ENCODE results near the gene PCP2.
"Not testable (repeated sequence)": the region's sequence is repeated elsewhere in the genome, so short reads cannot be mapped to it uniquely, and the experiment has no call there.

Gene PCP2

DNA sequence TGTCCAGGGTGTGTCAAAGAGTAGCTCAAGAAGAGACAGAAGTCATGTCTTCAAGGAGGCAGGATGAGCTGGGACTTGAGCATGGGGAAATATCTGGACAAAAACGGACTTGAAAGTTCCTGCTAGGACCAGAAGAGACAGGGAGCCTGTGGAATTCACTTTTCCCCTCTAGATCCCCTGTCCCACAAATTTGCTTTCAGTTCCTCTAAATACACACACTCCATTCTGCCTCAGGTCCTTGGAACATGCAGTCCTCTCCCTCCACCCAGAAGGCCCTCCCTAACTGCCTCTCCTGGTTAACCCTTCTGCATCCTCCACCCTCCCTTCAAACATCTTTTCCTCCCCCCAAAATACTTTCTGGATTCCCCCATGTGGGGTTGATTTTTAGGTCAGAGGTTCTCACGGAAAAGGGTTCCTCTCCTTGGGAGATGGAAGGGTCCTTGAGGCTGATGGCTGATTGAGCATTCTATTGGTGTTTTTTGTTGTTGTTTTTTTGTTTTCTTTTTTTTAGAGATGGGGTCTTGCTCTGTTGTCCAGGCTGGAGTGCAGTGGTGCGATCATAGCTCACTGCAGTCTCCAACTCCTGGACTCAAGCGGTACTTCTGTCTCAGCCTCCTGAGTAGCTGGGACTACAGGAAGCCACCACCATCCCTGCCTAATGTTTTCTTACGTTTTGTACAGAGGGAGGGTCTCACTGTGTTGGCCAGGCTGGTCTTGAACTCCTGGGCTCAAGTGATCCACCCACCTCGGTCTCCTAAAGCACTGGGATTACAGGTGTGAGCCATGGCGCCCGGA lies 28.4 kb upstream of the PCP2 start:
- no peak for DNase-seq (ENCODE audit: low spot score)

DNA sequence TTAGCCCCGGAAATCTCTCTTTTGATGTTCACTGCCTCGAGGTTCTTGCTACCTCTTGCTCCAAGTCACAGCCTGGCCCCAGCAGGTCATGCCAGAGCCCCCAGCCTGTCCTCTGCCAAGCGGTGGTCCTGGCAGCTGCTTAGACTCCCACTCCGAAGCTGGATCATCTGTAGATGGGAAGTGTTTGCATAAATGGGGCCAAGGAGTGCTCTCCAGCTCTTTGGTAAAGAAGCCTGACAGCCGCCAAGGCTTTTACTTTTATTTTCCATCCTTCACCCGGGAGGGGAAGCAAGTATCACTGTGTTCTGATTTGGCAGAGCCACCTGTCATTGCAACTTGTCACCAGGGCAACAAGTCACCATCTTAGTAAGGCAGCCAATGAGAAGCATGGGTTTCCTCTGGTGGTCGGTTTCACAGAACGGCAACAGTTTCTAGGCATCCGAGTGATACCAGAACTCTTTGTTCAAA lies 24.7 kb upstream of the PCP2 start:
- DNase-seq (ENCODE audit: low spot score), result no peak

DNA sequence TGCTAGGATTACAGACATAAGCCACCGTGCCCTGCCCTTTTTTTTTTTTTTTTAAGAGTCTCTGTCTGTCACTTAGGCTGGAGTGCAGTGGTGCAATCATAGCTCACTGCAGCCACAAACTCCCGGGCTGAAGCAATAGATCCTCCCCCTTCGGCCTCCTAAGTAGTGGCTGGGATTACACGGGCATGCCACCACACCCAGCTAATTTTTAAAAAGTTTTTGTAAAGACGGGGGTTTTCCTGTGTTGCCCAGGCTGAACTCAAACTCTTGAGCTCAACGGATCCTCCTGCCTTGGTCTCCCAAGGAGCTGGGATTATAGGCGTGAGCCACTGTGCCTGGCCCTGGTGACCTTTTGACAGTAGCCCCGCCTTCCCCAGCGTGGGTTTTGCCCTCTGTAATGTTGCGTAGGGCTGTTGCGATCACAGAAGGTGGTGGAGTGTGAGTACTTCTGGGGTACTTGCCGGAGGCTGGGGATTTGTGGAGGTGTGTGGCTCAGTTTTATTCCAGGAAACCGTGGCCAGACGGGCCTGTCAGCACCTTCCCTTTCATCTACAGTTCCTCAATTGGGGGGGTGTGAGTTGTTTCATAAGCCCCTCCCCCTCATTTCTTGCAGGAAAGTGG lies 23.7 kb upstream of the PCP2 start:
- DNase-seq (ENCODE audit: low spot score), result no peak

DNA sequence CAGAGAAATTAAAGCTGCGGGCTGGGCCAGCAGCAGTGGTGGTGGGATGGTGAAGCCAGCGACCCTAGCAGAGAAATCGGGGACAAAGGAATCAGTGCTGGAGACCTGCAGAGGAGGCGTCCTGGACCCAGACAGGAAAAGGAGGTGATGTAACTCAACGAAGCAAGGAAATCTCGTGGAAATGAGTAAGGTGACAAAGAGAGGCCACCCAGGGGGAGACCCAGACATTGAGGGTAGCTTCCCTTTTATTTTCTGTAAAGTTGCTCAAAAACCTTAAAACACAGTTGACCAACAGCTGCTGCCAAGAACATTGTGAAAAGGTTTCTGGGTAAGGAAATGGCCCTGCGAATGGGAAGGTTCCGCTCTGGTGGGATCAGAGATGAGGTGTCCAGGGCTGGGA lies 22.1 kb upstream of the PCP2 start:
- DNase-seq (ENCODE audit: low spot score), result no peak

DNA sequence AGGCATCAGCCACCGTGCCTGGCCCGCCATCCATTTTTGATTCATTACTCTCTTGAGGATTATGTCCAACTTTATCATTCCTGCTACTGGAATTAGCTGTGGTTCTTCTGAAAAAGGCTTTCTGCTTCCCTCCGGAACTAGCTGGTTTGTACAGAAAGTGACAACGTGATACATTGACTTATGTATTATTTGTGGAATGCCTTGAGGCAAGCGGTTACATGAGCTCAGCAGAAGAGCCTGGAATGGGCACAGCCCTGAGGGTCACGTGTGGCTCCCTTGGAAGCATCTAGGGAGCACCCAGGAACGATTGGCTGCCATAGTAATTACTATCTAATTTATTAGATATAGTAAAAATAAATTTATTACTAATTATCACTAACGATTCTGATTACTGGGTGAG lies 20.9 kb upstream of the PCP2 start:
- DNase-seq (ENCODE audit: low spot score), result no peak

DNA sequence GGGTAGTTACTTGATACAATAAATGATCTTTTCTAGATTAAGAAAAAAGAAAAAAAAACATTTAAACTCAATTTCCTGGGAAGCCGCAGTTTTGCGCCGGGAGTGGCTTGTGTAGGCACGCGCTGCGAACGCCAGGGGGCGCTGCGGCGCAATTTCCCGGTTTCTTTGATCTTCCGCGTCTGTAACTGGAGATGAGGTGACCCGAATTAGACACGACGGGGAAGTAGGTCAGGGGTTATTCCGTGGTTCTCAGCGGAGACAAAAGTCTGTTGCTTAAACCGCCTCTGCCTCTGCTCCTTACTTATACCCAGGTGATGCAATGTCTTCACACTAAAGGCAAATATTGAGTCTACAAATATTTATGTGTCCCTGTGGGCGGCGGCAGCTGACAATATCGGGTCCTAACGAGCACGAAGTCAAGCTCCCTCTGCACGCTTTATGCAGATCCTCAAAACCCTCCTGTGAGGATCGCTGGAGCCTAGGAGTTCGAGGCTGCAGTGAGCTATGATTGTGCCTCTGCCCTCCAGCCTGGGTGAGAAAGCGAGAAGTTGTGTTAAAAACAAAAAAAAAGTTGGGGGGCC lies 18.6 kb upstream of the PCP2 start:
- DNase-seq (ENCODE audit: low spot score), result peak; percentile 82

DNA sequence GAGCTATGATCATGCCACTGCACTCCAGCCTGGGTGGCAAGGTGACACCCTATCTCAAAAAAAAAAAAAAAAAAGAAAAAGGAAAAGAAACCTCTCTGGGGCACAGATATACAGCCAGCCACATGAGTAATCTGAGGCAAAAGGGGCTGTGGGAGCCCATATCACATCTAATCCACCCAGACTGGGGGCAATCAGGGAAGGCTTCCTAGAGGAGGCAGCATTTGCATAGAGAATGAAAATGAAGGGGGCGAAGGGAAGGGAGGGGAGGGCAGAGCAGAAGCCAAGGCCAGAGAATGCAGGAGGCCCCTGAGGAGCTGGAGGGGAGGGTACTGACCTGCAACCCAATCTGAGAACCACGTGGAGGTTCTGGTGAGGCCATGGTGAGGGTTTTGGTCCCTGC lies 16.6 kb upstream of the PCP2 start:
- DNase-seq (ENCODE audit: low spot score), result no peak

DNA sequence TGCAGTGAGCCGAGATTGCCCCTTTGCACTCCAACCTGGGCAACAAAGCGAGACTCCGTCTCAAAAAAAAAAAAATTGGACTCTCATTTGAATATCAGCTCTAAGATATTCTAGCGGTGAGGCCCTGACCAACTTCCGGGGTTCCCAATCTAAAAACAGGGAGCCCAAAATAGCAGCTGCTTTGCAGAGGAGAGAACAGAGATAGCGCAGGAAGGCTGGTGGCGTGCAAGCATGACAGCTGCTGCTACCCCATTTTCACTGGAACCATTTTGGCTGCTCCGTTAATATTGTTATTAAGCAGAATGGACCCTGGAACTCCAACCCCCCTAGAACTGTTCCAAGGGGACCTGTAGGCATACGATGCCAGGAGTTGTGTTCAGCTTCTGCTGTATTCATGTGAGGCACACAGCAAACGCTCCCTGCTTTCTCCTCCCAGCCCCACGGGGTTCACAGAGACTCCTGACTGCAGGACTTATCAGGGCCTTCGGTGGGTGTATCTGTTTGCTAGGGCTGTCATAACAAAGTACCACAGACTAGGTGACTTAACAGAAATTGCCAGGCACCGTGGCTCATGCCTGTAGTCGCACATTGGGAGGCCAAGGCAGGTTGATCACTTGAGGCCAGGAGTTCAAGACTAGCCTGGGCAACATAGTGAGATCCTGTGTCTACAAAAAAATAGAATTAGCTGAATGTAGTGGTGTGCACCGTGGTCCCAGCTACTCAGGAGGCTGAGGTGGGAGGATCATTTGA lies 14.9 kb upstream of the PCP2 start:
- no peak for DNase-seq (ENCODE audit: low spot score)

DNA sequence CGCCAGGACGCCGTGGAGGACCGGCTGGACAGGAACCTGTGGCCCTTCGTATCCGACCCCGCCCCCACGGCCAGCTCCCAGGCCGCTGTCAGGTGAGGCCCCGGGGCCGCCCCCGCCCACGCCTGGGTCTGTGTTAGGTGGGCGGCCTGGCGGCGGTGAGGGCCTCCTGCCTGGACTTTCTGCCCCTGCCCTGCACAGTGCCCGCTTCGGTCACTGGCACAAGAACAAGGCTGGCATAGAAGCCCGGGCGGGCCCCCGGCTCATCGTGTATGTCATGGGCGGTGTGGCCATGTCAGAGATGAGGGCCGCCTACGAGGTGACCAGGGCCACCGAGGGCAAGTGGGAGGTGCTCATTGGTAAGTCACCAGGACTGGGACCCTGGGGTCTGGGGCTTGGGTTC lies 13.6 kb upstream of the PCP2 start:
- DNase-seq (ENCODE audit: low spot score), result no peak

DNA sequence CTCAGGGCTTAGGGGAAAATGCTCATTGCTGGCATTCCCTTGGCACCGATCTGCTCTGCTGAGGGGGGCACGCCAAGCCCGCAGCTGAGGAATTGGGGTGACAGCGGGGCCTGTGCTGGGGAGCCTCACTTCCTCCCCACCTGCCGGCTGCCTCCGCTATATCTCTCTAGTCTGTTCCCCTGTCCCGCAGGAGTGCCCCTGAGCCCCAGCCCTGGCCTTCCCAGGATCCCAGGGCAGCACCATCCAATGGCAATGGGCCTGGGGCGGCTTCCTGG lies 12.8 kb upstream of the PCP2 start:
- no peak for DNase-seq (ENCODE audit: low spot score)

DNA sequence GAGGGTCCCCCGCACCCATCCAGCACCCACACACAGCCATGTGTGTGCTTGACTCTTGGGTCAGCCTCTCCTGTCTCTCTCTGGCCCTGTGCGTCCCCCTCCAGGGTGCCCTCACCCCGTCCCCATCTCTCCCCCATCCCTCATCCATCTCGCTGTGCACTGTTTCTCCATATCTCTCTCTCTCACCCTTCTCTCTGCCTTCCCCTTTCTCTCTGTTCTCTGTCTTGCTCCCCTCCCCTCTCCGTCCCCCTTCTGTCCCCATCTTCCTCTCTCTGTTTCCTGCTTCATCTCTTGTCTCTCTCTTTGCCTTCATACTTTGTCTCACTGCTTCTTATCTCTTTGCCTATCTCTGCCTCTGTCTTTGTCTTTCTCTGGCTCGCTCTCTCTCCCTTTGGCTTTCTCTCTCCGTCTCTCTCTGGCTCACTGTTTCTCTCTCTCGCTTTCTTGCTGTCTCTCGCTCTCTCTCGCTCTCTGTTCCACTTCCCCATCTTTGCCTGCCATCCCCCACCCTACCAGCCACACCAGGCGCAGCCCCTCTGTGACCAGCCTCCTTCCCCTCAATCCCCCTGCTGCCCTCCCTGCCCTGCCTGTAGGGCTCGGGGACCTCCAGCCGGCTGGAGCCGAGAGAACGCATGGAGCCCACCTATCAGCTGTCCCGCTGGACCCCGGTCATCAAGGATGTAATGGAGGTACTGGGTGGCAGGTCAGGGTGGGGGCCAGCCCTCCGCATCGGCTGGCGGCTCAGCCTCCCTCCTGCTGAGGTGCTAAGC lies 12.3 kb upstream of the PCP2 start:
- DNase-seq (ENCODE audit: low spot score), result no peak

DNA sequence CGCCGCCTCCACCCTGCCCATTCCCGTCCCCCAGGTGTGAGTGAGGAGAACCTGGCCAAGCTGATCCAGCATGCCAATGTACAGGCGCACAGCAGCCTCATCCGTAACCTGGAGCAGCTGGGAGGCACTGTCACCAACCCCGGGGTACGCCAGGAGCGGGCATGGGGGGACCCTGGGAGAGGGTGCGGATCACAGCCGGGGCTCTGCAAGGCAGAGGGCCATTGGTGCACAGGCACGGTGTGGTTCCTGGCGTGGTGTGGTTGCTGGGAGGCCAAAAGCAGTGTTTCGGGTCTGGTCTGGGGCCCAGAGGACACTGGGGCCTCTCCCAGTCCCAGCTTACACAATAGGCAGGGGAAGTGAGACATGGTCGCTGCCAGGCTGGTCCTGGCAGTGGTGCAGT lies 11.6 kb upstream of the PCP2 start:
- no peak for DNase-seq (ENCODE audit: low spot score)

DNA sequence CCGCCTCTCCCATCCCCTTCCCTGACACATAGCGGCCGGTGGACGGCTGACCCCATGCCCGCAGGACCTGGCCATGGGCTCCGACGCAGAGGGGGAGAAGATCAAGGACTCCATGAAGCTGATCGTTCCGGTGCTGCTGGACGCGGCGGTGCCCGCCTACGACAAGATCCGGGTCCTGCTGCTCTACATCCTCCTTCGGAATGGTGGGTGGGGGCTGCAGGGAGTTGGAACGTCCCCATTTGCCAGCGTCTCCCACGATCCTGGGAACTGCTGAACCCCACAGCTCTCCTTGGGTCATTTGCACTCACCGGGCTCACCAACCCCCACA lies 11.0 kb upstream of the PCP2 start:
- no peak for DNase-seq (ENCODE audit: low spot score)

DNA sequence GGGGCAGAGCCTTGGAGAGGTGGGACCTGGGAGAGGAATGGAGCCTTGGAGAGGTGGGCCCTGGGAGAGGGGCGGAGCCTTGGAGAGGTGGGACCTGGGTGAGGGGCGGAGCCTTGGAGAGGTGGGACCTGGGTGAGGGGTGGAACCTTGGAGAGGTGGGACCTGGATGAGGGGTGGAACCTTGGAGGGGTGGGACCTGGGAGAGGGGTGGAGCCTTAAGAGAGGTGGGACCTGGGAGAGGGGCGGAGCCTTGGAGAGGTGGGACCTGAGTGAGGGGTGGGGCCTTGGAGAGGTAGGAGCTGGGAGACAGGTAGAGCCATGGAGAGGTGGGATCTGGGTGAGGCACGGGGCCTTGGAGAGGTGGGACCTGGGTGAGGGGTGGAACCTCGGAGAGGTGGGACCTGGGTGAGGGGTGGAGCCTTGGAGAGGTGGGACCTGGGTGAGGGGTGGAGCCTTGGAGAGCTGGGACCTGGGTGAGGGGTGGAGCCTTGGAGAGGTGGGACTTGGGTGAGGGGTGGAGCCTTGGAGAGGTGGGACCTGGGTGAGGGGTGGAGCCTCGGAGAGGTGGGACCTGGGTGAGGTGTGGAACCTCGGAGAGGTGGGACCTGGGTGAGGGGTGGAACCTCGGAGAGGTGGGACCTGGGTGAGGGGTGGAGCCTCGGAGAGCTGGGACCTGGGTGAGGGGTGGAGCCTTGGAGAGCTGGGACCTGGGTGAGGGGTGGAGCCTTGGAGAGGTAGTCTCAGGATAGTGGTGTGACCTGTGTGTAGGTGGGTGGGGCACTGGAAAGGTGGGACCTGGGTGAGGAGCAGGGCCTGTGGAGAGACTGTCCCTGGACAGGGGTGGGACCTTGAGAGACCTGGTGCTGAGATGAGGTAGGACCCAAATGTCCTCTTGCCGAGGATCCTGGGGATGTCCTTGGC lies 10.4 kb upstream of the PCP2 start:
- not testable (repeated sequence) for DNase-seq (ENCODE audit: low spot score)

DNA sequence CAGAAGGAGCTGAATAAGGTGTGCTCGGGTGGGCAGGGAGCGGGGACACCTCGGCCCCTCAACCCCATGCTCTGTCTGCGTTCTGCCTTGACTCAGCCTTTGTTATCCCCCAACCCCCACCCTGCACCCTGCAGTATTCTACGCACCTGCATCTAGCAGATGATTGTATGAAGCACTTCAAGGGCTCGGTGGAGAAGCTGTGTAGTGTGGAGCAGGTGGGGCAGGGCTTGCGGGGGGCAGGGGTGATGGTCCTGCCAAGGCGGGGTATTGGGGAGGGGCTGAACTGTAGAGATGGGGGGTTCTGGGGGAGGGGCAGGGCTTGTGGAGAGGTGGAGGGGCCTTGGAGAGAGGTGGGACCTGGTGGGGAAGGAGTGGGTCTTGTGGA lies 9.5 kb upstream of the PCP2 start:
- no peak for DNase-seq (ENCODE audit: low spot score)

DNA sequence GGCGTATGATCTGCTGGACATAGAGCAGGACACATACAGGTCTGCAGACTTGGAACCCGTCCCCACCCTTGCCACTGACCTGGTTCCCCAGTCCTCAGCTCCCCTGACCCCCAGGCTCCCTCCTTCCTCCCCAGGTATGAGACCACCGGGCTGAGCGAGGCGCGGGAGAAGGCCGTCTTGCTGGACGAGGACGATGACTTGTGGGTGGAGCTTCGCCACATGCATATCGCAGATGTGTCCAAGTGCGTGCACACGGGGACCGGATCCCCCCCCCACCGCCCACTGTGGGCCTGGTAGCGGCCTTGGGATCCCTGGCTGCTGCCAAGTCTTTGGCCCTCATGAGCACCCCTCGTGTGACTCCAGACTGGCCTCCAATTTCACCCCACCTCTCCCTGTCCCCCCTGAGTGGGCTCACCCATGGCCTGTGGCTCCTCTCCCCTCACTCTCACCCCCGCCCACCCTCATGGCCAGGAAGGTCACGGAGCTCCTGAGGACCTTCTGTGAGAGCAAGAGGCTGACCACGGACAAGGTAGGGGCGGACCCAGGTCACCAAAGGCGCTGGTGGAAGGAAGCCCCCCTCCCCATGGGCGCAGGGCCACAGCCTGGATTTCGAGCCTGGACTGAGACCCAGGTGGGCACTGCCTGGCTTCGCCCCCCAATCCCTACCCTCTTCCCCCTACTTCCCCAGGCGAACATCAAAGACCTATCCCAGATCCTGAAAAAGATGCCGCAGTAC lies 8.9 kb upstream of the PCP2 start:
- DNase-seq (ENCODE audit: low spot score), result no peak

DNA sequence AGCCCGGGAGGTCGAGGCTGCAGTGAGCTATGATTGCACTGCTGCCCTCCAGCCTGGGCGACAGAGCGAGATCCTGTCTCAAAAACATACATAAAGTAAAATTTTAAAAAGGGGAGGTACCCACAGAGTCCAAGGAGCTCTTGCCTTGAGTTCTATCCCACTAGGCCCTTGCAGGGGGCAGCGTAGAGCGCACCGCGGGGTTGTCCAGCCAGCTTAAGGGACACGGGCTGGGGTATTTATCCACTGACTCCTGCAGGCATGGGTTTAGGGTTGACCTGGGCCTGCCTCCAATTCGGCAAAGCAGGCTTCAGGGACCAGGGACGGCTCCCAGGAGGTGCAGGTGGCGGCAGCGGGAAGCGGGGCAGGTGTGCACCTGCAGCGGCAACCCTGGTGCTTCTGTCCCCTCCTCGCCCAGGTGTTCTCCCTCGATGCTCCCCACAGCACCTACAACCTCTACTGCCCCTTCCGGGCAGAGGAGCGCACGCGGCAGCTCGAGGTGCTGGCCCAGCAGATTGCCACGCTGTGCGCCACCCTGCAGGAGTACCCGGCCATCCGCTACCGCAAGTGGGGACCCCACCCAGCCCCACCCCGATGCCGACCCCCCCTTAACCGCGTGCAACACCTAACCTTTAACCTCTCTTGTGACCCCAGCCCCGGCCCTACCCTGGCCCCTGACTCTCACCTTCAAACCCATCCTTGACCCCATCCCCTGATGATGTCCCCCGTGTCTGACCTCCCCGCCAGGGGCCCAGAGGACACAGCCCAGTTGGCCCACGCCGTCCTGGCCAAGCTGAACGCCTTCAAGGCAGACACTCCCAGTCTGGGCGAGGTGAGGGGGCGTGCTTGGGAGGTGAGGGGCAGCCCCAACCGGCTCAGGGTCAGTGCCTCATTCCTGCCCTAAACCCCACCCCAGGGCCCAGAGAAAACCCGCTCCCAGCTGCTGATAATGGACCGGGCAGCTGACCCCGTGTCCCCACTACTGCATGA lies 8.1 kb upstream of the PCP2 start:
- no peak for DNase-seq (ENCODE audit: low spot score)

DNA sequence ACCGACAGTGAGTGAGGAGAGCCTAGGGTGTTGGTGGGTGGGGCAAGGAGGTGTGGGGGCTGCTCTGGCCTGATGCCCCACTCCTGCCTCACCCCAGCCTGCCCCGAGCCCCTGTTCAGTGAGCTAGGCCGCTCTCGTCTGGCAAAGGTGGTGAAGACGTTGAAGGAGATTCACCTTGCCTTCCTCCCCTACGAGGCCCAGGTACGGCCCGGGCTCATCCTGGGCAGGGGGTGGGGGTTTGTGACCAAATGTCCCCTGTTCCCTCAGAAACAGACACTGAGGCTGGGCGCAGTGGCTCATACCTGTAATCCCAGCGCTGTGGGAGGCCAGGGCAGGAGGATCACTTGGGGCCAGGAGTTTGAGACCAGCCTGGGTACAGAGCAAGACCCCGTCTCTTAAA lies 7.3 kb upstream of the PCP2 start:
- DNase-seq (ENCODE audit: low spot score), result no peak

DNA sequence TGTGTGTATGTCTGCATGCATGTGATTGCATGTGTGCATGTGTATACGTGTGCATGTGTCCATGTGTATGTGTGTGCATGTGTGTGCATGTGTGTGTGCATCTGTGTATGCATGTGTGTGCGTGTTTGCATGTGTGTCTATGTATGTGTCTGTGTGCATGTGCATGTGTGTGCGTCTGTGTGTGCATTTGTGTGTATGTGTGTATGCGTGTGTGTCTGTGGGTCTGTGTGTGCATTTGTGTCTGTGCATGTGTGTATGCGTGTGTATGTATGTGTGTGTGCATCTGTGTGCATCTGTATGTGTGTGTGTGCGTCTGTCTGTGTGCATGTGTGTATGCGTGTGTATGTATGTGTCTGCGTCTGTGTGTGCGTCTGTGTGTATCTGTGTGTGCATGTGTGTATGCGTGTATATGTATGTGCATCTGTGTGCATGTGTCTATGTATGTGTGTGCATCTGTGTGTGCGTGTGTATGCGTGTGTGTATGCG lies 6.4 kb upstream of the PCP2 start:
- no peak for DNase-seq (ENCODE audit: low spot score)

All from RKO (cell line).